Skin epidermis (tissue), 12 donors: ENCODE measurements around the gene SP9.
"Not testable (repeated sequence)": the region's sequence is repeated elsewhere in the genome, so short reads cannot be mapped to it uniquely, and the experiment has no call there.

Source experiments
- H3K27ac ChIP-seq, 21 experiments: fragments of 200-600 bp; sonication (generic) in 11 of 21; one replicate each; pipeline ENCODE4 v1.5.0; 2020; ENCODE audit warnings: mild to moderate bottlenecking in 3 of 21, inconsistent platforms in 2 of 21, moderate library complexity in 2 of 21
- H3K4me3 ChIP-seq, 7 experiments: fragments of 200-600 bp; sonication (generic) in 2 of 7; one replicate each; pipeline ENCODE4 v1.5.0; 2020; ENCODE audit warnings: inconsistent platforms in 2 of 7, mild to moderate bottlenecking in 2 of 7, moderate library complexity in 1 of 7

Gene SP9

DNA sequence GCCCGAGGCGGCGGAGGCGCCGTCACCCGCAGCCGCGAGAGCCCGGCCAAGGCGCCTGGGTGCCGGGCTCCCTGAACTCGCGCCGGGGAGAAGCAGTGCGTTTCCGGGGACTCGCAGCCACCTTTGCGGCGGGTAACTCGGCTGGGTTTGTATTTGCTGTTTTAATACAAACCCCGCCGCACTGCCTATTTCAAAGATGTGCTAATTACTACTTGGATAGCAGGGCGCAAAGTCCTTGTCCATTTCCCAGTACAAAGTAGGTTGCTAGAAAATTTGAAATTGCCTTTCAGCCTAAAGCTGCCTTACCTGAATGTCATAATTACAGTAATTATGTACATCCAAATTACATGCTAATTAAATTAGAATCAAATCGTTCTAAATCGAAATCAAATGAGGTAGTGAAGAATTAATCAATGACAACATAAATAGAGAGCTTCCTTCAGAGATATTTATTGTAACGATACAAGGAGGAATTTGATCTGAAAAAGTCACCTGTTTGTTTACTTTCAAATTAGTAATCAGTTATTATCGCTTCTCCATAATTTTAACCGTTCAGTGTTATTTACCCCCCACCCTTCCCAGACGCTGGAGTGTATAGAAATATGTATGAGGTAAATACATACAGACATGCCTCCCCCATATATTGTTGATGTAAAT is 8.1 kb downstream of the SP9 start:
- Histone ChIP-seq H3K27ac (no peak overlapping the region), H3K4me3 (peak overlapping the region in 4 of 7 experiments; percentile 4 to 24 (median 14))

DNA sequence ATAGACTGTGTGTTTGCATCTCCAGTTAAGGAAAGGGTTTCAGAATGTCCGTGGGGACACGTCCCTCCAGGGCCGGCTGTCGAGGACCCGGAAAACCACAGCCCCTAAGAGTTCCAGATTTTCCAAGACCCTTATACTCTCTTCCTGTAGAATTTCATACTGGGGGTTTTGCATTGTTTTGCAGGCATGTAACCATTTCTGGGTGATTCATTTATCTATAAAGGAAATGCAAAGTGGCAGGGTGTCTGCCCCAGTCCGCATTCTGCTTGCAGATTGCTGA is 8.5 kb downstream of the SP9 start:
- no peak overlapping the region for H3K27ac ChIP-seq

DNA sequence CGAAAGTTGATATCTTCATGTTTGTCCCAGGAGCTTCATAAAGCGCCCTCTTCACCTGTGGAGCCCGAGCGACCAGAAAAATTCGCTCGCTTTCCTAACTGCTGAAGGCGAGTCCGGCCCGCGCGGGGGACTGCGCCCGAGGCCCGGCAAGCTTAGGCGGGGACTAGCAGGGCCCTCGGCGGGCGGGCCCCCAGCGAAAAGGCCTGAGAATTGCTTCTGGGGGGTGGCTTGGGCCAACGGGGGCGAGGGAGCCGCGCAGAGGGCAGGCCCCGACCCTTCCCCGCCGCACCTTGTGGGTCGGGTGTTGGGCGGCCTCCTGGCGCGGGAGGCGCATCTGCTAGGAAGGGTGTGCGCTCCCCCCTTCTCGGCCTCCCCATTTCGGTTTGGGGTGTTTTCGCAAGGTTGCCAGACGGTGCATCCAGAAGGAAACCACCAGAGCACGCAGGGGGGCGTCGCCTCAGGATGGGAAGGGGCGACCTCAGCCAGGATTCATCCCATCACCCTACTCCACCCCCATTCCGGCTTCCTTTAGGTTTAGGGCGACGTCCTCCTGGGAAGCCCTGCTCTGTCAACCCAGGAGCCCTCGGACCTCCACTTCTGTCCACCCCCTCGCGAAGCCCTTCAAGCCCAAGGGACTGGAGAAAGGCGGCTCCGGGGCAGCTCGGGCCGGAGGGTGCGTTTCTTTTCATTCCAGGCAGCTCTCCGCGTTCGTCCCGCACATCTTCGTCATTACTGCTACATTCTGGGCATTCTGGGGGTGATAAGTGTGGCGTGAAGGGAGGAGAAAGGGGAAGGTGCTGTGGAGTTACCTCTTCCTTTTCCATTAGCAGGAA is 9.1 kb downstream of the SP9 start:
- Histone ChIP-seq H3K27ac (no peak overlapping the region), H3K4me3 (no peak overlapping the region)

More for the DNA sequence above, 8.5 kb downstream of the SP9 start:
- no peak overlapping the region for H3K4me3 ChIP-seq

DNA sequence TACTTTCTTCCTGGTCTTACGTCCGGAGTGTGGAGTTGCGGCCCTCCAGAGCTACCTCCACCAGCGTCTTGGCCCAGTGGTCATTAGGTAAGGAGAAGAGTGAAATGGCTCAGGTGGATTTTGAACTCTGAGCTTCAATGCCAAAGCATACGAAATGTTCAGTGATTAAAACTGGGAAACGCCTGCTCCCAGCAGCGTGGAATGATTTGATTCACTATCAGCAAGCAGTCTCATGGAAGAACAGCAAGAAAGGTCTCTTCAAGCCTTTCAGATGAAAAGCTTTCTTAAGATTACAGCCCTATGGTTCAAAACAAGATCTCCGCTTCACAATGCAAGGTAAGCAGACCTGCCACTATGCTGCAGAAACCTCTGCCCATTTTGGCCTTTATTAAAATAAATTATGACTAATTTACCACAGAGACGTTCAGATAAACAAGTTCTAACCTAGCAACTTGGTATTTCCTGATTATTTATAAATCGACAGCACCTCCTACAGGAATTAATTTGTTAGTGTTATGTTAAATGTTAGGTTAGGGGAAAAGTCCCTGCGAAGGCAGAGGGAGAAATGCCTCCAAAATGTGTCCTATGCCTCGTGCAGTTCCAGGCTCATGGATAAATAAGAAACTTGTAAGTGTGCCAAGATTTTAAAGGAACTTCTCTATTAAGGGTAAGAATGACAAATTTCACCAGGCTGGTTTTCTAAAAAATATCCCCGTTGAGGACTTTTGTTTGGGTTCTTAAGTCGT is 10.1 kb downstream of the SP9 start:
- Histone ChIP-seq H3K27ac (no peak overlapping the region), H3K4me3 (no peak overlapping the region)

DNA sequence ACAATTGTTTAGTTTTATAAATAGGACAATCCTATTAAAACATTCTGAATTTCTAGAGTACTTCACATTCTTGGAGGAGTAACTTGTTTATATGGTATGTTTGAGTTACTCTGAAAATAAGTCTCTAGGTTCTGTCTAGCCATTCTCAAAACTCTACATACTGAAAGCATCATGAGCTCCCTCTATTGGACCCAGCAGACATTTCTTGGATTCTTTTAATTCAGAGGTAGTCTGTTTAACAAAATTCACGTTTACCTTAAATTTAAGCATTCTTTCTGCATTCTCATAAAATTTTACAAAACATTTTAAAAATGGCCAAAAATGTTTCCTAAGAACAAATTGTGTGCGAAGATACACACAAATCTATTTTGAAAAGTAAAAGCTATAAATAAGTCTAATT is 15.3 kb downstream of the SP9 start:
- no peak overlapping the region for H3K4me3 ChIP-seq
- H3K27ac ChIP-seq = no peak overlapping the region

DNA sequence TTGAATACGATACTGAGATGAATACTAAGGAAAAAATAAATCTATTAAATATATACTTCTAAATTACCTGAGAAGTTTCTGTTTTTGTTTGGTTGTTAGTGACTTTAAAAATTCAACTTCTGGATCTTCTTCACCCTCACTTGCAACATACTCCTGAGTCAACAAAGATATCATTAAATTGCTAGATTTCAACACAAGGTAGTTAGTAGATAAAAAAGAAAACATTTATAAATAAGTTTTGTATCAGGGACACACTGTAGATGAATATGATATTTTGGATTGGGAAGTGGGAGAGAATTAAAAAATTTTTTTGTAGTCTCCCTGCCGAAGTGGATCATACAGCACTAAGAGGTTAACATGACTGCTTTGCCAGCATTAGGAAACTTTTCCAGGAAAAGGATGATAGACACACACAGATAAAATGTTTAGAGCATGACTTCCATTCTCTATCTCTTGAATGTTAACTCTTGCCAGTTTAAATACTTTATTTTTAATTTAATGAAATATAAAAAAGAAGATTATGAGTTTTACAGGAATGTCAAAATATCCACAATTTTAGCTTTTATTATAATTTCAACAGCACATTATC is 15.9 kb downstream of the SP9 start:
- Histone ChIP-seq H3K27ac (no peak overlapping the region), H3K4me3 (no peak overlapping the region)

DNA sequence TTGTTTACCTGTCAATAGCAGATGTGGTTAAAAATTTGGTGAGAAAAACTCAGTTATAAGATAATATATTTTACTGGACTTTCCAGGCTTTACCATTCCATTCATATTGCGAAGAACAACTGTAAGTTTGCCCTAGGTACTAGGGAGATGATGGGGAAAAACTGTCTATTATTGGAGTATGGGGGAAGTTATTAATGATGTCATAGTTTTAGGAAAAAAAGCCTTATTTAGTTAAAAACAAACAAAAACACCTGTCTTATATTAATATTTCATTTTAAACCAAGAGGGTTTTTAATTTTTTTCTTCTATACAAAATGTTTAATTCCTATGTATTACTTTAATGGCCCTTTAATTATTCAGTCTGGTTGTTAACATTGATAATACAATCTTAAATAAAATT is 18.2 kb downstream of the SP9 start:
- no peak overlapping the region for H3K4me3 ChIP-seq
- H3K27ac ChIP-seq = no peak overlapping the region

DNA sequence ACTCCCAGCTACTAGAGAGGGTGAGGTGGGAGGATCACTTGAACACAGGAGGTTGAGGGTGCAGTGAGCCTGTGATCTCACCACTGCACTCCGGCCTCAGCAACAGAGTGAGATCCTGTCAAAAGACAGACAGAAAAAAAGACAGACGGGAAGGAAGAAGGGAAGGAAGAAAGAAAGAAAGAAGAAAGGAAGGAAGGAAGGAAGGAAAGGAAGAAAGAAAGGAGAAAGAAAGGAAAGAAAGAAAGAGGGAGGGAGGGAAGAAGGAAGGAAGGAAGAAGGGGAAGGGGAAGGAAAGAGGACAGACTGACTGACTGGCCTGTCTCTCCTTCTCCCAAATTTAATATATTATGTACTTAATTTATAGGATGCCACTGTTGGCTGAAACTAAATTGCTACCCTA is 21.6 kb downstream of the SP9 start:
- H3K27ac ChIP-seq = no peak overlapping the region
- H3K4me3 ChIP-seq = no peak overlapping the region

DNA sequence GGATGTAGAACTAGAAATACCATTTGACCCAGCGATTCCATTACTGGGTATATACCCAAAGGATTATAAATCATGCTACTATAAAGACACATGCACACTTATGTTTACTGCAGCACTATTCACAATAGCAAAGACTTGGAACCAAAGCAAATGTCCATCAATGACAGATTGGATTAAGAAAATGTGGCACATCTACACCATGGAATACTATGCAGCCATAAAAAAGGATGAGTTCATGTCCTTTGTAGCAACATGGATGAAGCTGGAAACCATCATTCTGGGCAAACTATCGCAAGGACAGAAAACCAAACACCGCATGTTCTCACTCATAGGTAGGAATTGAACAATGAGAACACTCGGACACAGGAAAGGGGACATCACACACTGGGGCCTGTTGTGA is 24.9 kb downstream of the SP9 start:
- not testable (repeated sequence) for H3K27ac ChIP-seq, H3K4me3 ChIP-seq

DNA sequence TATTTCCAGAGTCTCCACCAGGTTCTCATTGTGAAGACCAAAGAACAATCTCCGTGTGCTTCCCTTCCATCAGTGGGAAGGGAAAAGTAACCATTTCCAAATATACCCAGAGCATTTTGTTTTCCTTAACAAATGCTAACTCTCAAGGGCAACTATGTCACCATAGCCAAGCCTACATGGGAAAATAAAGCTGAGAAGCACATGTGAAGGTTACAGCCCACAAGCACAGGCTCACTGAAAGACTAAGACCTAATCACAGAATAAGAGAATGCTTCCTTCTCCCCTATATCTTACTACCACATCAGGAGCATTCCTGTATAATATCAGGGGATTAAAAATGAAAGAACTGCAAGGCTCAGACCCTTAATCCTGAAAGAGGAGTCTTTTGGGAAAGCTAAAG is 28.2 kb downstream of the SP9 start:
- Histone ChIP-seq H3K27ac (no peak overlapping the region), H3K4me3 (no peak overlapping the region)

DNA sequence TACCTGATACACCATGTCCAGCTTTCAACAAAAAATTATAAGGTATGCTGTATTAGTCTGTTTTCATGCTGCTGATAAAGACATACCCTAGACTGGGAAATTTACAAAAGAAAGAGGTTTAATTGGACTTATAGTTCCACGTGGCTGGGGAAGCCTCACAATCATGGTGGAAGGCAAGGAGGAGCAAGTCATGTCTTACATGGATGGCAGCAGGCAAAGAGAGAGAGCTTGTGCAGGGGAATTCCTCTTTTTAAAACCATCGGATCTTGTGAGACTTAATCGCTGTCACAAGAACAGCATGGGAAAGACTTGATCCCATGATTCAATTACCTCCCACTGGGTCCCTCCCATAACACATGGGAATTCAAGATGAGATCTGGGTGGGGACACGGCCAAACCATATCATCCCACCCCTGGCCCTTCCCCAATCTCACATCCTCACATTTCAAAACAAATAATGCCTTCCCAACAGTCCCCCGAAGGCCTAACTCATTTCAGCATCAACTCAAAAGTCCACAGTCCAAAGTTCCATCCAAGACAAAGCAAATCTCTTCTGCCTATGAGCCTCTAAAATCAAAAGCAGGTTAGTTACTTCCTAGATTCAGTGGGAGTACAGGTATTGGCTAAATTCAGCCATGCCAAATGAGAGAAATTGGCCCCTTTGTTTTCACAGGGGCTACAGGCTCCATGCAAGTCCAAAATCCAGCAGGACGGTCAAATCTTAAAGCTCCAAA is 28.9 kb downstream of the SP9 start:
- H3K27ac ChIP-seq, H3K4me3 ChIP-seq: not testable (repeated sequence)

DNA sequence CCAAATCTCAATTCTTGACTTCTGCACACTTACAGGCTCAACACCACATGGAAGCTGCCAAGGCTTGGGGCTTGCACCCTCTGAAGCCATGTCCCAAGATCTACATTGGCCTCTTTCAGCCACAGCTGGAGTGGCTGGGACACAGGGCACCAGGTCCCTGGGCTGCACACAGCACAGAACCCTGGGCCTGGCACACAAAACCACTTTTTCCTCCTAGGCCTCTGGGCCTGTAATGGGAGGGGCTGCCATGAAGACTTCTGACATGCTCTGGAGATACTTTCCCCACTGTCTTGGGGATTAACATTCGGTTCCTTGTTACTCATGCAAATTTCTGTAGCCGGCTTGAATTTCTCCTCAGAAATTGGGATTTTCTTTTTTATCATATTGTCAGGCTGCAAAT is 29.9 kb downstream of the SP9 start:
- Histone ChIP-seq H3K4me3 (no peak overlapping the region), H3K27ac (no peak overlapping the region)

DNA sequence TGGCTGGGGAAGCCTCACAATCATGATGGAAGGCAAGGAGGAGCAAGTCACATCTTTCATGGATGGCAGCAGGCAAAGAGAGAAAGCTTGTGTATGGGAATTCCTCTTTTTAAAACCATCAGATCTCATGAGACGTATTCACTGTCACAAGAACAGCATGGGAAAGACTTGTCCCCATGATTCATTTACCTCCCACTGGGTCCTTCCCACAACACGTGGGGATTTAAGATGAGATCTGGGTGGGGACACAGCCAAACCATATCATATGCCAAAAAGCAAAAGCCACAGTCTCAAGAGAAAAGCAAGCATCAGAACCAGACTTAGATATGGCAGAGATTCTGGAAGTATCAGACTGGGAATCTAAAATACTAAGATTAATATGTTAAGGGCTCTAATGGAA is 30.8 kb downstream of the SP9 start:
- H3K27ac ChIP-seq = no peak overlapping the region
- no peak overlapping the region for H3K4me3 ChIP-seq

DNA sequence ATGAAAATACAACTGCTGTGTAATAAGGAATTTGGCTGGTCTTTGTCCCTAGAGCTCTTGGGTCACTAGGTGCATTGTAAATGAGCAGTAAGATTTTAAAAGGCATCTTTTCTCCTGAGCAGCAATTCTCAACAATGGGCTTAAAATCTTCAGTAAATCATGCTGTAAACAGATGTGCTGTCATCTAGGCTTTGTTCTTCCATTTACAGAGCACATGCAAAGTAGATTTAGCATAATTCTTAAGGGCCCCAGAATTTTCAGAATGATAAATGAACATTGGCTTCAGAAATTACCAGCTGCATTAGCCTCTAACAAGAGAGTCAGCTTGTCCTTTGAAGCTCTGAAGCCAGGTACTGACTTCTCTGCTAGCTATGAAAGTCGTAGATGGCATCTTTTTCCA is 33.9 kb downstream of the SP9 start:
- no peak overlapping the region for H3K4me3 ChIP-seq
- no peak overlapping the region for H3K27ac ChIP-seq

DNA sequence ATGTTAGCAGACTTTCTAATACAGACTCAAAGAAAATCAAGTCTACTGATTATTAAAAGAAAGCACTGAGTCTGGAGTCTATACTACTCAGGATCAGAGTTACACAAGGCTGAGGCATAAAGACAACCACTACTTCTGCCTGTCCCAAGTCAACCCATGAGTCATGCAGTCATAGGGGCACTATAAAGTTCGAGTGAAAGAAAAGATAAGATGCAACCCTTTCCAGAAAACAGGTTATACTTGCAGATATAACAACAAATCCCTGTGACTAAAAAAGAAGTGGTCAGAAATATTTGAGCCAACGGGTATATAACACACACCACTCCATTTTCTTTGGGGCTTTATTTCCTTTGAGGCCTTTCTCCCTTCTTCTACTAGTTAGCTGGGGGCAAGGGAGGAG is 42.2 kb downstream of the SP9 start:
- H3K27ac ChIP-seq = no peak overlapping the region
- H3K4me3 ChIP-seq = no peak overlapping the region

DNA sequence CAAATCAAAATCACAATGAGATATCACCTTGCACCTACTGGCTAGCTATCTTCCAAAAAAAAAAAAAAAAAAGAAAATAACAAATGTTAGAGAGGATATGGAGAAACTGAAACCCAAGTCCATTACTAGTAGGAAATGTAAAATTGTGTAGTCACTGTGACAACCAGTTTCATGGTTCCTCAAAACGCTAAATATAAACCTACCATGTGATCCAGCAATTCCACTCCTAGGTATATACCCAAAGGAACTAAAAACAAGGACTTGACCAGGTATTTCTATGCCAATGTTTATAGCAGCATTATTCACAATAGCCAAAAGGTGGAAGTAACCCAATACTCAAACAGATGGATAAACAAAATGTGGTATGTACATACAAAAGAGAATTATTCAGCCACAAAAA is 49.0 kb downstream of the SP9 start:
- Histone ChIP-seq H3K27ac (peak overlapping the region in 1 of 21 experiments; percentile 20), H3K4me3 (no peak overlapping the region)

DNA sequence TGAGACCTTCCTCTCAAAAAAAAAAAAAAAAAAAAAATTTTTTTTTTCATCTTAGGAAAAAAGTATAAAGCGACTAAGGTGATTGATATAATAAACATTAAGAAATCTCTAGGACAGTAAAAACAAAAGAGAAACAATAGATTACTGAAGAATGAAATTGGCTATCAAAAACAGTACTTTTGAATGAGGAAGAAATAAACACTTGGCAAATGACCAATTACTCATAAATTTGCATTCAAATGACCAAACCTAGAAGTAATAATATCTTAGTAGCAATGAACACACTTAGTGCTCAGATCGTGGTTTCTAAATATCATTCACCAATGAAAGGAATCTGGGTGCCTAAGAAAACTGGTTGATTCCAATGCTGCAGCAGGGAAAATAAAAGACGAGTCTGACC is 50.4 kb downstream of the SP9 start:
- H3K4me3 ChIP-seq = no peak overlapping the region
- no peak overlapping the region for H3K27ac ChIP-seq
